SKM-1 (cell line): ENCODE data around the gene POU2AF1.
"Not testable (repeated sequence)": the region's sequence is repeated elsewhere in the genome, so short reads cannot be mapped to it uniquely, and the experiment has no call there.

Experiments used
- DNase-seq: peaks from one replicate; lab custom pipeline; 2025; ENCODE audit not compliant: unreplicated experiment; lab: John Stamatoyannopoulos, UW

Gene POU2AF1

GRCh38 chr11:111320728-111321568, 58.1 kb downstream of the POU2AF1 start:
- DNase-seq = no peak

GRCh38 chr11:111320199-111320598, 58.9 kb downstream of the POU2AF1 start:
- DNase-seq = not testable (repeated sequence)

DNA sequence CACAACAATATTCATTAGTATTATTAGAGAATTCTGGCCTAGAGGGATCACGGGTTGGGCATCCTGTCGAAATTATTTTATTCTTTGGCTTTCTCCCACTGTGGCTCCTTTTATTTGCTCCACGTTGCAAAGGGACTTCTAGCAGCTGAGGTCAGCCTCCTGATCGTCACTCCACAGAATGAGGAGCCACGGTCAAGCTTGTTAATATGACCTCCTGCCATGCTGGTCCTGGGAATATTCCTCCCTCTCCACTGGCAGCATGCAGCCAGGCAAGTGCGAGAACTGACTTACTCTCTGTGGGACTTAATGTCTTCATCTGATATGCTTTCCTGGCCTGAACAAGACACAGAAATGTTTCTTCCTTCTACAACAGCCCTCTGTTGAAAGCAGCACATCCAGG, 59.8 kb downstream of the POU2AF1 start:
- DNase-seq = no peak

GRCh38 chr11:111312076-111312475, 67.0 kb downstream of the POU2AF1 start:
- DNase-seq = no peak

- no peak for DNase-seq
These were observed 68.4 kb downstream of the POU2AF1 start for GRCh38 chr11:111310723-111311122.

GRCh38 chr11:111310088-111310487, 69.0 kb downstream of the POU2AF1 start:
- no peak for DNase-seq

GRCh38 chr11:111309215-111309915, 69.7 kb downstream of the POU2AF1 start:
- no peak for DNase-seq

DNA sequence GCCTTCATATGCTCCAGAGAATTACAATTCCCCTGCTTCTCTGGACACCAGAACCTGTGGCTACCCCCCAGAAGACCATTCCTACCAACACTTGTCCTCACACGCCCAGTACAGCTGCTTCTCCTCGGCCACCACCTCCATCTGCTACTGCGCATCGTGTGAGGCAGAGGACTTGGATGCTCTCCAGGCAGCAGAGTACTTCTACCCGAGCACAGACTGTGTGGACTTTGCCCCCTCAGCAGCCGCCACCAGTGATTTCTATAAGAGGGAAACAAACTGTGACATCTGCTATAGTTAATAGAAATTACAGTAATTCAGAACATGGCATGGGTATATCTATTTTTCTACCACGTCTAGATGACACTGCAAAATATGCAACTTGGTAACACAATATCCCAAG, 70.9 kb downstream of the POU2AF1 start:
- no peak for DNase-seq

GRCh38 chr11:111307472-111308108, 71.5 kb downstream of the POU2AF1 start:
- no peak for DNase-seq

DNA sequence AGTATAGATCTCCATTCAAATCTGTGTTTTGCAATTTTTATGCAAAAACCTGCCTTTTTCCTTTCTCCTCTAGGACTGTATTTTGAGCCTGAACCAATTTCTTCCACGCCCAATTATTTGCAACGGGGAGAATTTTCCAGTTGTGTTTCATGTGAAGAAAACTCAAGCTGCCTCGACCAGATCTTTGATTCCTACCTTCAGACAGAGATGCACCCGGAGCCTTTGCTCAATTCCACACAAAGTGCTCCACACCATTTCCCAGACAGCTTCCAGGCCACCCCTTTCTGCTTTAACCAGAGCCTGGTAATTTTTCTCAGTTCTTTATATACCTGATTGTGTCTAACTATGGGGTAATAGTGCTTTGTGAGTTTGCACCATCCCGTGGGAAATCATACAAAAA, 72.8 kb downstream of the POU2AF1 start:
- no peak for DNase-seq

DNA sequence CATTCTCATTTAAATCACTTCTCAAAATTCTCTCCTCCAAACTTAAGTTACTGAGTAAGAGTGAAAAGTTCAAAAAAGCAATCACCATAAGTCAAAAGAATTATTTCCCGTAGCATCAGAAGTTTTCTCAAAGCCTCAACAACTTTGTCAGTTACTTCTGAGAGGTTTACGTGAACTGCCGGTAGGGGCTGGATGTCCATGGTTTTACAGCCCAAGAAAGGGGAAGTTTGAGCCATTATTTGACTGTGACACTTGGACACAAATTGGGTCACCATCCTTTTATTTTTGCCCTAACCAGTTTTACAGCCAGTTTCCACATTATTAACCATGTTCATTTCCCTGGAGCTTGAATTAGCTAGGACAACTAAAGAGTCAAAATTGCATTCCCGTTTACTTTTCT, 73.2 kb downstream of the POU2AF1 start:
- DNase-seq = no peak

DNA sequence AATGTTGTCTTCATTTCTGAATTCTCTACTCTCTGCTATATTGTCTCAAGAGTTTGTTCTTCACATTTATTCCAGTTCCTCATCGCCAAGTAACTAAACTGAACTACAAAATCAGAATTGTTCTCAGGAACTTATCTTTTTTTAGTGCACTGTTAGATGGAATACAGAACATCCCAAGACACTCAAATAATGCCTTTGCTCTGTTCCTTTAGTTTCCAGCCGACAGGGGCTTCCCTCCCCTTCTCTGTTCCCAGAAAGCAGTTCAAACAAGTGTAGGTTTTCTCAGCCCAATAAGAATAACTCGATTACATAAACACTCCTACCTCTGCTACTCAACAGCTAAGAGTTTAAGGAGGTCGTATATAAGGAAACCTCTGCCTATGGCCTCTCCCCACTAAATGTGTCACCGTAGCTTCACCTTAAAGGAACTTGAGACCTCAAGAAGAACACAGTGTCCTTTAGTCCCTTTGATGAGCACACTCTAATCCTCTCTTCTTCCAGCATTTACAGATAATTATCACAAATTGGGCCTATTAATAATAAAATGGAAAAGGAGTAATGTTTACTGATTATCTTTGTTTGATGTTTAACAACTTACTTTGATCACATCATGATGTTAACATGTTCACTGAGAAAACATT, 73.8 kb downstream of the POU2AF1 start:
- no peak for DNase-seq

- no peak for DNase-seq
These were observed 75.6 kb downstream of the POU2AF1 start for GRCh38 chr11:111303461-111303860.

DNA sequence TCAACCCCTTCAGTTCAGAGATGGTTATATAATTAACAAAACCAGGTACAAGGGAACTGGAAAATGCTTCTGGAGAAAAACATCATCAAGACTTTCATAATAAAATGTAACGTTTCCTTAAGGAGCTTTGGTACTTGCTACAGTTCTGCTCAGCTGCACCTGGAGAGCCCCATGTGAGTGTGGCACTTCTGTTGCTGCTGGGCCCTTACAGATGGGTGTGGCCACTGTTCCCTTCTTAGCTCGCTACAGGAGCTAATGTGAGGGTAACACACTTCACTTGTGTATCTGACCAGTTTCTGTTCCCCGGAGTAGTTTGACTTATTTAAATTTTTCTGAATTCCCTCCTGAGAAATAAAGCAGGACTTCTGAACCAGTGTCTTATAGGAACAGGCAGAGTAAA, 76.8 kb downstream of the POU2AF1 start:
- no peak for DNase-seq
